Suppressor macrophage (primary cell): Measurements from ENCODE around the gene THTPA.

Experiments used
- DNase-seq, 4 experiments: peaks; one replicate each; pipeline ENCODE4 v3.0.0-alpha.2; 2020 to 2022

The THTPA gene

DNA sequence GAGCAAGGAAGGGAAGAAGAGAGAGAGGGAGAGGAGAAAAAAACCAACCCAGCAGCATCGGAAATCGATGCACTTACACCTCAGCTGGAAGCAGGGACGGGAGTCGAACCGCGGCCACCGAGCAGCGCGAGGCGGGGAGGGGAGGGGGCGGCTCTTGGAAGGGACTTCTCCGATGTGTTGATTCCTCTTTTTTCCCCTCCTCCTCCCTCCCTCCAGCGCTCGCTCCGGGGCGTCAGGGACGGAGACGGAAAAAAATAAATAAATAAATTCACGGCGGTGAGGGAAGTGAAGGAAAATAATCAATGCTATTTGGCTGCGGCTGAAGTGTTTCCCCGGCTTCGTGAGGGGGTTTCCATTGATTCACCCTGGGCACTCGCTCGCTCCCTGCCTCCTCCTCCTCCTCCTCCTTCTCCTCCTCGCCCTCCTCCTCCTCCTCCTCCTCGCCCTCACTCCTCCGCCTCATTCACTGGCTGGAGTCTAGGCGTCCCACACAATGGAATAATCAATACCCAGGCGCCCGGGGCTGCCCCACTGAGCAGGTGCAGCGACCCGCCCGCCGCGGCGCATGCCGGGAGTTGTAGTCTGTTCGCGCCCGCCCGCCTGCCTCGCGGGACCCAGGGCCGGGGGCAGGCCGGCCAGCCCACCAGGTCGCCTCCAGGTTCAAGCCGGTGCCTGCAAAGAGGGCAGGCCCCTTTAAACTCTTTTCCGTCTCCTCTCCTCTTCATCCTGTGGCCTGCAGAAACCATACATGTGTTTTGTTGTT lies 4.6 kb upstream of the THTPA start, which contains the start of gene ZFHX2:
TSS of gene ZFHX2 (minus strand) at position 500 of the 763 bp plus-strand sequence. CDS start 16,440 bp downstream, outside the sequence.
- peak; percentile 59 to 87 (median 70) for DNase-seq

DNA sequence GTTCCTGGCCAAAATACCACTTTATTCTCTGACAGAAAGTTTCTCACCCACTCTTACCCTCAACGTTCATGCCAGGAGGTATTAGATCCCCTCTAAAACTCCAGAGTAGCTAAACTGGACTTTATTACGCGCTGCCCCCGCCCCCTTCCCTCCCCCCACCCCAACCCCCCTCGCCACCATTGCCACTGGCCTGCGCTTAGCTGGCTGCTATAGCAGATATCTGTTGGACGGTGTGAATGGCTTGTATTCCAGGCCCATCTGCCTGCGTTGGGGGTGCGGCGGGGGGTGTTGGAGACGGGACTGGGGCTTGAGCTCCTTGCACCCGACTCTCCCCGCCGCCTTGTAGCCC lies 564 bp upstream of the THTPA start:
- DNase-seq, result no peak

DNA sequence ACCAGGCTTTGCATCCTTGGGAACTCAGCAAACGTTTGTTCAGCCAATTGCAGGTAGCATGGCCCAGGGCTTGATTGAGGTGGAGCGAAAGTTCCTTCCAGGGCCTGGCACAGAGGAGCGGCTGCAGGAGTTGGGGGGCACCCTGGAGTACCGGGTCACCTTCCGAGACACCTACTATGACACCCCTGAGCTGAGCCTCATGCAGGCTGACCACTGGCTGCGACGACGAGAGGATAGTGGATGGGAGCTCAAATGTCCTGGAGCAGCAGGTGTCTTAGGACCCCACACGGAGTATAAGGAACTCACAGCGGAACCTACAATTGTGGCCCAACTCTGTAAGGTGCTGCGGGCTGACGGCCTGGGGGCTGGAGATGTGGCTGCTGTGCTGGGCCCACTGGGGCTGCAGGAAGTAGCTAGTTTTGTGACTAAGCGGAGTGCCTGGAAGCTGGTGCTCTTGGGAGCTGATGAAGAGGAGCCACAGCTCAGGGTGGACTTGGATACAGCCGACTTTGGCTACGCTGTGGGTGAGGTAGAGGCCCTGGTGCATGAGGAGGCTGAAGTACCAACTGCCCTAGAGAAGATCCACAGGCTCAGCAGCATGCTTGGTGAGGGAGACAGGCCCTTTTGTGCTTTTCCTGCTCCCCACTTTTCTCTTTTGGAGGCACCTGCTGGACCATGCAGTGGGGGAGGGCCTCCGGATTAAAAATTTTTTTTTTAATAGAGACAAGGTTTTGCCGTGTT lies 799 bp downstream of the THTPA start:
- DNase-seq, result peak in 1 of 4 experiments; percentile 10

DNA sequence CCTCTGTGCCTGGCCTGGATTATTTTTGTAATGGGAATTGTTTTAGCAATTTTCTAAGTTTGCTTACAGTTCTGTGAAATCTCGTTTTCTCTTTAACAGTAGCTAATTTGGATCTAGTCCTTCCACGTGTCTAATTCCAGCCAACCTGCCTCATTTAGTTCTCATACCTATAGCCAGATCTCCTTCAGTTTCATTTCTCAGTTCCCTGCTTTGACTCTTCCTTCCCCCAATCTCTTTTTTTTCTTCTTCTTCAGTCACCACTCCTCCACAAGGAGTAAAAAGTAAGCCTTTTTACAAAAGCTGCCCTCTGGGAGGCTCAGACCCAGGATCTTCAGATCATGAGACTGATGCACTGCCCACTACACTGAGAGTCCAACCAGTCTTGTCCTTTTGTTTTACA lies 1.4 kb downstream of the THTPA start:
- DNase-seq, result no peak

DNA sequence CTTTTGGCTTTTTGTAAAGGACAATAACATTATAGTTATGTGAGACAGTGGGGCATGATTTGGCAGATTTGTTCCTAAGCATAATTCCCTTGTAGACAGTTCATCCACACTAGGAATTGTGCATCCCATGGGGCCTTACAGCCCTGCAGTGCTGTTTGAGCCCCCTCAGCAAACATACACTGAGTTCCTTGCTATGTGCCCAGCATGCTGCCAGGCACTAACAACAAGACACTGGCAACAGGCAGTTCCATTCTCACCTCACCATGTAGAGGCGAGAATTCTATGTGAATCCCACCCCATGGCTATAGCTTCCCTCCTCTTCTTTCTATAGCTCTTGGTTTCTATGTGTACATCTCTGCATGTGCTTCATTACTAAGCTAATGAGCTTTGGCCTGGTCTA lies 1.9 kb downstream of the THTPA start:
- no peak for DNase-seq

DNA sequence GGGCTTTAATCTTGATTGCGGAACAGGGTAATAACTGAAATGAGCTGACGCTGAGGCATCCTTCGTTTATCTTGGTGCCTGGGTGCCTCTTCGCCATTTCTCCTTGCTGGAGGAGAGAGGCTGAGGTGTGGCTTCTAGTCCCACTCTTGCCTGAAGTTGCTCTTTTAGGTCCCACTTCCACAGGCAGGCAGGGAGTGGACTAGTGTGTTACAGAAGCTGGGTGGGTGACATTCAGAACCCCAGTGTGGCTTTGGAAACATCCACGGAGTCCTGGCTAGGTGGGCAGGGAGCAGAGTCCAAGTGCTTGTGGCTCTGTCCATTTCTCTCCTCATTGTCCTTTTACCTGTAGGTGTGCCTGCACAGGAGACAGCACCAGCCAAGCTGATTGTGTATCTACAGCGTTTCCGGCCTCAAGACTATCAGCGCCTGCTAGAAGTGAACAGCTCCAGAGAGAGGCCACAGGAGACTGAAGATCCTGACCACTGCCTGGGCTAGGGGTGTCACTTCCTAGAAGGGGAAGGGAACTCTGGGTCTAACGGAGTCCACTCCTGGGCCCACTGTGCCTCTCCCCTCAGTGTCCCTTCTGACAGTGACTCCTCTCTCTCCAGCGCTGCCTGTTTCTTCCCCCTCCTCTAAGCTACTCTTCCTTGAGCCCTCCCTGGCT lies 2.4 kb downstream of the THTPA start:
- no peak for DNase-seq

DNA sequence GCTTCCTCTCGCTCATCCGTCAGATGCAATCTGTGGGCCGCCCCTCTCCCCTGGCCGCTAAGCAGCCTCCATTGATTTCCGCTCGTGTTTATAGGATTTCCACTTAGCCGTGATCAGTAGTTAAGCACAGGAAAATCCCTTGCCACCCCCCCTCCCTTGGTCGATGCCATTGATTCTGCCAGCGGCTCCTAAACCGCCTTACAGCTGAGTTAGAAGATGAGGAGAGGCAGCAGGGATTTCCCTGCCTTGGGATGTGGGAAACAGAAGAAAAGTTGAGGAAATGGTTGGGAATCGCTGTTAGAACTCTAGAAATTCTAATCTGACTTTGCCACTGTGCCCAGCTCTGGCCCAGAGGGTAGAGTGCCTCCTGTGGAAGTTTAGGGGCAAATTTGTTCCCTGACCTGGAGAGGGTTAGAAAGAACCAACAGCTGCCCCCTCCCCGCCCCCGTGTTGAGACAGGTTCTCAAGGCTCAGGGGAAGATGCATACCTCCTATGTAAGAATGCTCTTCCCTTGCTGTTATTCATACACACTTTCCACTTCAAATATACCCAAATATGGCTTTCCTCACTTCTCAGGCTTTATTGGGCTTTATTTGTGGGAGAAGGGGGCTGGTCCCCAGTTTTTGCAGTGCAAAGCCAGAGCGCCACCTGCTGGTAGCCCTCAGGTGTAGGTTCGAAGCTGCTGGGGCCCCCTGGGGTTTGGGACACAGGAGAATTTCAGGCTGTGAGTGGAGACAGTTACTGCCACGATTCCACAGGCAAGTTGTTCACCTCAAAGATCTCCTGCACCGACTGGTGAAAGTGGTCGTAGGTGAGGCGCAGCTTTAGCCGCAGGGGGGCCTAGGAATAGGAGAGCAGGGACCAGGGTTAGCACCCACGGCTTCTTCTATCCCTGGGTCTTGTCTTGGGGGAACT lies 3.2 kb downstream of the THTPA start:
- peak; percentile 73 to 89 (median 78) for DNase-seq

DNA sequence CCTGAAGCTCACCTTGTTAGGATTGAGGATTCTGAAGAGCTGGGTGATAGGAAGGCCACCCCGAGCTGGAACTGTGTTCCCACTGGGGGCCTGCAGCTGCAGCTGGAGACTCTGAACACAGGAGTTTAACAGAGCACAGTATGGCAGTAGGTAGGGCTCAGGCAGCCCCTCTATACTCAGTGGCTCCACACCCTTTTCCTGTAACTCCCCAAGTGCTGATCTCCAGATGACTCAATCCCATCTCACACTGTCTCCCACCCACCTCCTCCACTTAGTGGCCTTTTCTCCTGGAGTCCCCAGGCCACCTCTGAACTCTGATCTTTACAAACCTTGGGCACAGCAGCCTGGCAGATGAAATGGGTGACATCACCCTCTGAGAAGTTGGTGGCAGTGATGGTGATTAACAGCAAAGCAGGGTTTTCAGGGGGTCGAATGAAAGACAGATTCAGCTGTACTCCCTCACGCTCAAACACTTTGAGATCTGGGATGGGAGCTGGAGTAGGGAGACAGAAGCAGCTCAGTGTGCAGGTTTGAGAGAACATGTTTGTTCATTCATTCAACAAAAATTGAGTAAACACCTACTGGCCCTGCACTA lies 4.0 kb downstream of the THTPA start:
- peak in 3 of 4 experiments; percentile 20 to 56 (median 31) for DNase-seq

DNA sequence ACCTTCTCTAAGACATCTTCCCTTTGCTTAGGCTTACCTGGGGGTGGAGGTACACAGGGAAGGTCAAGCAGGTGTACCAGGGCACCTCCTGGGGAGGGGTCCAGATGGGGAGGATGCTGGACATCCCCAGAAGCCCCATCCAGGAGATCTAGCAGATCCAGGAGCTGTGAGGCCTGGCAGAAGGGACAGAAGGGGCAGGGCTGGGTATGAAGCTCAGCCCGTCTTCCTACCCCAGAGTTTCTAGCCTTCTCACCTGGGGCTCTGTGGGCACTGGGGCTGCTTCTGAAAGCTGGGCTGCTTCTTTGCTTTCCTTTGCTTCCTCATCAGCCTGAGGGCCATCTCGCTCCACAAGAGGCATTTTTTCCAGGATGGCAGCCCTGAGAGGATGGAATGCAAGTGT lies 5.2 kb downstream of the THTPA start:
- DNase-seq, result no peak

DNA sequence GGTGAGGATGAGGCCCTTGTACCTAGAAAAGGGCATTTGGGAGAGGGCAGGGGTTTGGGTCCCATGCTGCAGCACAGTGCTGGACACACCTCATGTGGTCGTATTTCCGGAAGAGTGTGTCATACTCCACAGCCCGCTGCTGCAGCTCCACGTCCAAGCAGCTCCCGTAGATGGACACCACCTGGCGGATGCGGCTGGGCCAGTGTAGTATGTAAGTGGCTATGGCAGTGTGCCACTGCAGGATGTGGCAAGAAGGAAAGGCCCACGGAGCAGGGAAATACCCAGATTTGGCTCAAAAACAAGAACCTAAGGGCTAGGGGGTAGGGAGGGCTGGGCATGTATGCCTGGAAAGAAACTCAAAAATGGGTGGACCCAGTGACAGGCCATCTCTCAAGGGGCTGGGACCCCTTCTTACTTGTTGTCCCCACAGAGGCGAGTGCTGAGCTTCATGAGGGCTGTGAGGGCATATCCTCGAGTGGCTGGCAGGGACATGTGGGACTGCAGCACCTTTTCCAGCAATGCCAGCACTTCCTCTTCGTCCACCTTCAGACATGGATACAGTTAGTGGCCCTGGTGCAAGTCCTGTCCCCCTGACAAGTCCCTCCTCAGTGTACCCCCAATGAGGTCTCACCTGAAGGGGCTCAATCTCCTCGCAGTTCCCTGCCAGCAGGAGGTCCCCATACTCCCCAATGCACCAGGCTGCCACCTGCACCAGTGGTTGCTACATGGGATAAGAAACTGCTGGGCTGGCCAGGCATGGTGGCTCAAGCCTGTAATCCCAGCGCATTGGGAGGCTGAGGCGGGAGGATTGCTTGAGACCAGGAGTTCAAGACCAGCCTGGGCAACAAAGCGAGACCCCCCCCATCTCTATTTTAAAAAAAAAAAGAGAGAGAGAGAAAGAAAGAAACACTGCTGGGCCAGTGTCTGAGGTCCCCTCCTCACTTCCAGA lies 6.1 kb downstream of the THTPA start:
- no peak for DNase-seq

DNA sequence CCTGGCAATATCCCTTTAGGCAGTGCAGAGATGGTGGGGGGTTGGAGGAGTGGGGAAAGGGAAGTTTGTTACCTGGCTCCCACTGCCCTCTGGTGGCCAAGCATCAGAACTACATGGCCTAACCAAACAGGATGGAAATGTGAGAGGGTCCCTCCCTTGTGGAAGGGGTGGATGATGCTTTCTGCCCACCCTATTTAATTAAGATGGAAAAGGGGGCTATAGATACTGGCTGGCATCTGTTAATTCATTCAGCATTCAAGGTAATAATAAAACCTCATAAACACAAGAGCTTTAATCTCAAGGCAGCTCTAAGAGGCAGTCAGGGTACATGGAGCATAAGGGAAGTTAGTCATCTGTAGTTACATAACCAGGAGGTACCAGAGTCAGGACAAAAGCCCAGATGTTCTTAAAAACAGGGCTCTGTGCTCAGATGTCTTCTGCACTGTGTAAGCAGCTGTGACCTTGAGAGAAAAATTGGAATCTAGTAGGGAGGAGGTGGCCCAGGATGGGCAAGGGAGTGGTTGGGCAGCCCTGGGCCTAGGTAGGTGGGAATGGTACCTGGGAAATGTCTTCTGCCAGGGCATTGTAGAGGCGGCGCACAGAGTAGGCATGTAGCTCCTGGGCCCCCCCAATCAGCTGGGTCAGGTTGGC lies 6.9 kb downstream of the THTPA start:
- peak; percentile 44 to 69 (median 57) for DNase-seq

DNA sequence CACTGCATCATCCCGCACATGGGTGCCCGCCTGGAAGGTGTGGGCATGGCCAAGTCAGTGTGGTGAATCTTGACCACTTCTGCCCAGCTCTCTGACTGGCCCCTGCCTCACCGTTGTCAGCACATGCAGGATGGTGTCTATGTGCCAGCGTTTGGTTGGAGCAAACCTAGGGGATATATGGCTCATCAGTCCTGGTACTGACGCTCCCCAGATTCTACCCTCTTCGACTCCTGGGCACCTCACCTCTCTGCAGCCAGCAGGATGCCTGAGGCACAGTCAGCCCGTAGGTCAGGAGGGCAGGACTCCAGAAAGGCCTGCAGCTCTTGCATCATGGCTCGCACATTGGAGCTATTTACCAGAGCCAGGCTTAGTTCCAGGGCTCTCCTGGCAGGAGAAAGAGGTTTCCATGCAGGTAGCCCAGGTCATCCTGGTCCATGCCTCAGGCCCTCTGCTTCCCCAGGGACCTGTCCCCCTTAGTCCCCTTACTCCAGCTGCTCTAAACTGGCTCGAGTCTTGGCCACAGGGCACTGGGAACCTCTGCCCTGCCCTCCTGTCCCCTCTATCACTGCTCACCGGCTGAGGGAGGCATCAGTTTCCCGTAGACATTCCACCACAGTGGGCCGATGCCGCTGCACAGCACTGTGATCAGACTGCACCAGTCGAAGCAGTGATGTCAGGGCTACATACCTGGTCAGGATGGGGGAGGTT lies 7.6 kb downstream of the THTPA start:
- DNase-seq, result no peak

DNA sequence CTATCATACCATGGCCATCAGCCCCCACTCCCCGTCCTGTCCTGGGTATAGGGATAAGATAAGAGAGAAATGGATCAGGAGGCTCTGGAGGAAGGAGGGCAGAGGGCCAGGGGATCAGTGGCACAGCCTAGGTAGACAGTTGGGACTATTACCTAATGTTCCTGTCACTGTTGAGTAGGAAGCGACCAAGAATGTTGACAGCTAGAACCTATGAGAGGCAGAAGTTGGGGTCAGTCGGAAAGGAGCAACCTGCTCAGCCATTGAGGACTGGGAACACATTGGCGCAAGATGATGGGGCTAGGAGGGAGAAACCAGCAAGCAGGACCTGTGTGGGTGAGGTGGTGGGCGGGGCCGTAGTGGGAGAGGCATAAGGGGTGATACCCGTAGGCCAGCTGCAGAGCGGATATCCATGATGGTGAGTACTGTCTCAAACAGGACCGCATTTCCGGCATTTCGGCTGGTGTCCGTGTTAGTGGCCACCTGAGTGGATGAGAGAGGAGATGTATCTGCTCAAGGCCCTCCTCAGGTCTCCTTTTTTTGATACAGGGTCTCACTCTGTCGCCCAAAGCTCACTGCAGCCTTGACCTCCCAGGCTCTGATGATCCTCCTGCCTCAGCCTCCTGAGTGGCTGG lies 8.2 kb downstream of the THTPA start:
- DNase-seq, result no peak

DNA sequence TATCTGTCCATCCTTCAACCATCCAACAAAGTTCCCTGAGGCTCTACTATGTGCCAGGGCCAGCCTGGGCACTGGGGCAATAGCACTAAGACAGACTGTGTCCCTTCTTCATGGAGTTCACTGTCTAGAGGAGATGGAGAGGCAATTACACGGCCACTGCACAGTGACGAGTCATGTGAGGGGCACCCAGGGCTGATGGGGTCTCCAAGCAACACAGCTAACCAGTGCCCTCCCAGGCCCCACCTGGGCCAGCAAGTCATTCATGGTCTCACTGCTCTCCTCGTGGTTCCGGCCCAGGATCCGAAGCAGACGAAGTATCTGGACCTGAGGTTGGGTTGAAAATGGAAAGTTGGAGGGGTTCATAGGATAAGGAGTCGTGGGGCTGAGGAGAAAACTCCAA lies 8.8 kb downstream of the THTPA start:
- DNase-seq, result no peak

DNA sequence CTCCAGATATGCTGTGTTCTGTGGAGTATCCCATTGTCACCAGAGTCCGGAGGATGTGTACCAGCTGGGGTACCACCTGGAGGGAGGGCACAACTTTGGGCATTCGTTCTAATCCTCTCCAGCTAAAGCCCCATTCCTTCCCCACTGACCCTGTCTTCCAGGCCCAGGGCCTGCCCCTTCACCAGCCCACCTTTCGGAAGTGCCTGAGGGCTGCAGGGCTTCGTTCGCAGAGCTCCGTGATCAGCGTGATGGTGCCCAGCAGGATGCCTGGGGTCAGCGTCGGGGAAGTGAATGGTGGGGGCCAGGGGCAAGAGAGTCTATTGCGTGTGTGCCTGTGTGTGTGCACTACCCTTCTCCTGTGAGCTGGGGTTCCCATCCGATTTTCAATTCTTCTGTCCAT lies 9.6 kb downstream of the THTPA start:
- no peak for DNase-seq

DNA sequence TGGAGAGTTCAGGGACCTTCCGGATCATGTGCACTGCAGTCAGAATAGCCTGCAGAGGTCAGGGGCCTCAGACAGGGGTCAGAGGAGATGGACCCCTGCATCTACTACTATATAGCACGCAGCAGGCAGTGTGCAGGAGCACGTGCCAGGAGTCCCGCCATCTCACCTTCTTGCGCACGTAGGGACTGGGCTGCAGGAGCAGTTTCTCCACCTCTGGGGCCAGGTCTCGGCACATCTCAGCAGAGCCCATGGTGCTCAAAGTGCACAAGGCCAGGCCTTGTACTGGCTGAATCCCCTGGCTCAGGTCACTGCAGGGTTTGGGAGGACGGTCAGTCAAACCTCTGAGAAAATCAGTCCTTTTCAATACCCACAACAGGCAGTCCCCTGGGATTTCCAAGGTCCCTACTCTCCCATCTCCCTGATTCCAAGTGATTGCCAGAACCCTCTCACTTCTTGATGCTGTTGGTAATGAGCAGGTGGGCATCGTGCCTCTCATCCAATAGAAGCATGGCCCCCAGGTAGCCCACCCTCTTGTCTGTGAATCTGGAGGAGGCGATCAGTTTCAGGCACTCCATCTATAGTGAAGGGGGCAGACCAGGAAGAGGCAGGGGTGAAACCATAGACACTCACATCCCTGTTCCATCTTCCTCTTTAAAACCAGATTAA lies 10.2 kb downstream of the THTPA start:
- DNase-seq, result no peak

DNA sequence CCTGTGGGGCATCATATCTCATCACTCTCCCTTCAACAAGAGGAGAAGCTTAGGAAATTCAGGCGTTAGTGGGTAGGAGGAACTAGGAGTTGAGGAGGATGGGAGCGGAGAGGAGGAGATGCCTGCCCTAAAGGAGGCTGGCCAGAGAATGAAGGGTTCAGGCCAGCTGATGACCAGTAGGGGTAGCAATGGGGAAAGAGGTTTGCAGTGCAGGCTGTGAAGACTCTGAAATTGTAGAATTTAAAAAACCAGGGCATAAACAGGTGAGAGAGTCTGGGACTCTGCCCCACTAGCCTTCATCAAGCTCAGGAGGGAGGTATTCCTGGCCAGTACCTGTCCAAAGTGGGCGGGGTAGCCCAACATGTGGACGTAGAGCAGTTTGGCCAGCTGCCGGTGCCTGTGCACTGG lies 10.7 kb downstream of the THTPA start:
- DNase-seq, result peak in 3 of 4 experiments; percentile 33 to 46 (median 40)
